Breast epithelium (tissue), 3 donors: ENCODE data around the gene PRRX2.

Source experiments
- POLR2AphosphoS5 ChIP-seq, 3 donors: sonication (generic); formaldehyde crosslinking; IDR thresholded peaks; one replicate each; pipeline ENCODE4 v1.6.1; 2017; ENCODE audit warnings: antibody characterized with exemption in 3 of 3
- TF ChIP-seq, protein P1 (sequence below), 3 donors: fragments of 450-650 bp; IDR thresholded peaks; one replicate each; pipeline ENCODE4 v1.5.1; 2016 to 2017; ENCODE audit warnings: antibody characterized with exemption in 3 of 3, mild to moderate bottlenecking in 3 of 3, moderate library complexity in 3 of 3

DNA sequence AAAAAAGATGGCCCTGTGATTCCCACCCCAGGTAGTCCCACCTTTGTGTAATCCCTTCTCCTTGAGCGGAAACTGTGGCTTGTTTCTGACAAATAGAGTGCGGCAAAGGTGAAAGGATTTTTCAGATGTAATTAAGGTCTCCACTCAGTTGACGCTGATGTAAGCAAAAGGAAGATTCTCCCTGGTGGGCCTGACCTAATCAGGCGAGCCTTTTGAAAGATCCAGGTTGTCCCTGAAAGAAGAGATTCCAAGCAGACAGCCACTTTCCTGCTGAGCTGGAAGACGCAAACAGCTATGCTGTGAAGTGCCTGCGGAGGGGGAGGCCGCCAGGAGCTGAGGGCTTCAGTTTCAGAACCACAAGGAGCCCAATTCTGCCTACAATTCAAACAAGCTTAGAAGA lies 63.3 kb downstream of the PRRX2 start:
- TF ChIP-seq, protein P1, sequence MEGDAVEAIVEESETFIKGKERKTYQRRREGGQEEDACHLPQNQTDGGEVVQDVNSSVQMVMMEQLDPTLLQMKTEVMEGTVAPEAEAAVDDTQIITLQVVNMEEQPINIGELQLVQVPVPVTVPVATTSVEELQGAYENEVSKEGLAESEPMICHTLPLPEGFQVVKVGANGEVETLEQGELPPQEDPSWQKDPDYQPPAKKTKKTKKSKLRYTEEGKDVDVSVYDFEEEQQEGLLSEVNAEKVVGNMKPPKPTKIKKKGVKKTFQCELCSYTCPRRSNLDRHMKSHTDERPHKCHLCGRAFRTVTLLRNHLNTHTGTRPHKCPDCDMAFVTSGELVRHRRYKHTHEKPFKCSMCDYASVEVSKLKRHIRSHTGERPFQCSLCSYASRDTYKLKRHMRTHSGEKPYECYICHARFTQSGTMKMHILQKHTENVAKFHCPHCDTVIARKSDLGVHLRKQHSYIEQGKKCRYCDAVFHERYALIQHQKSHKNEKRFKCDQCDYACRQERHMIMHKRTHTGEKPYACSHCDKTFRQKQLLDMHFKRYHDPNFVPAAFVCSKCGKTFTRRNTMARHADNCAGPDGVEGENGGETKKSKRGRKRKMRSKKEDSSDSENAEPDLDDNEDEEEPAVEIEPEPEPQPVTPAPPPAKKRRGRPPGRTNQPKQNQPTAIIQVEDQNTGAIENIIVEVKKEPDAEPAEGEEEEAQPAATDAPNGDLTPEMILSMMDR (IDR thresholded peaks at IDR 0.05), result no peak
- no peak for TF ChIP-seq POLR2AphosphoS5 (IDR thresholded peaks at IDR 0.05)
